B cell (primary cell): ENCODE measurements around the gene G6PD. TPM values are rescaled to one million over a fixed set of nuclear protein-coding genes. Genes with fewer than 3 reads are reported as not detected.

Source experiments
- ATAC-seq: fragments of 200-7000 bp; cut with Tn5 transposase; one replicate; pipeline ENCODE4 v1.10.0; 2021; ENCODE audit warnings: low read depth, mild to moderate bottlenecking, moderate number of reproducible peaks, moderate library complexity
- CTCF ChIA-PET: fragments of 350-600 bp; sonication (Branson Sonifier 250); formaldehyde crosslinking; loops from one replicate; lab custom pipeline; 2021; ENCODE audit warnings: antibody characterized with exemption, inconsistent platforms; lab: Charles Lee
- POLR2A ChIA-PET: fragments of 350-600 bp; sonication (Branson Sonifier 250); formaldehyde crosslinking; loops from one replicate; lab custom pipeline; 2021; ENCODE audit warnings: antibody characterized with exemption; lab: Charles Lee
- DNase-seq: peaks from one replicate; pipeline ENCODE4 v3.0.0; 2013
- H2AFZ ChIP-seq: 2 replicates; pipeline ENCODE4 v1.6.1; 2012; ENCODE audit warnings: mild to moderate bottlenecking, low read depth, low read length; ENCODE audit not compliant: insufficient read depth, poor library complexity, severe bottlenecking
- H3K27ac ChIP-seq, 2 donors: 1 replicate in 1 of 2; 2 replicates in 1 of 2; pipeline ENCODE4 v1.5.1; 2012 to 2013; ENCODE audit warnings: low read length in 2 of 2, mild to moderate bottlenecking in 2 of 2, moderate library complexity in 1 of 2
- H3K27me3 ChIP-seq, 4 experiments: fragments of 200-600 bp in 1 of 4; sonication (generic) in 1 of 4; replicated peaks in 1 of 4; 1 replicate in 2 of 4; 2 replicates in 2 of 4; pipeline versions ENCODE4 v1.6.1 to v1.7.0; 2013 to 2016; ENCODE audit warnings: low read length in 3 of 4, mild to moderate bottlenecking in 2 of 4, mixed read lengths in 1 of 4, moderate library complexity in 1 of 4; ENCODE audit not compliant: insufficient read depth in 4 of 4, control insufficient read depth in 3 of 4; ENCODE audit errors: control extremely low read depth in 1 of 4
- H3K36me3 ChIP-seq, 2 experiments: replicated peaks in 1 of 2; 1 replicate in 1 of 2; 2 replicates in 1 of 2; pipeline versions ENCODE4 v1.6.1 to v1.7.1; 2013; ENCODE audit warnings: low read length in 1 of 2; ENCODE audit not compliant: insufficient read depth in 2 of 2, control insufficient read depth in 1 of 2; ENCODE audit errors: control extremely low read depth in 1 of 2, extremely low read depth in 1 of 2
- H3K4me1 ChIP-seq, 2 donors: fragments of 200-600 bp in 1 of 2; sonication (generic) in 1 of 2; 1 replicate in 1 of 2; 2 replicates in 1 of 2; pipeline versions ENCODE4 v1.5.1 to v1.6.1; 2013 to 2017; ENCODE audit warnings: low read length in 2 of 2; ENCODE audit not compliant: control insufficient read depth in 2 of 2, insufficient read depth in 2 of 2
- H3K4me2 ChIP-seq: replicated peaks from 2 replicates; pipeline ENCODE3; 2012; ENCODE audit warnings: mild to moderate bottlenecking, low read depth, low read length; ENCODE audit not compliant: poor library complexity, severe bottlenecking
- H3K4me3 ChIP-seq, 5 experiments: fragments of 200-600 bp in 1 of 5; sonication (generic) in 1 of 5; 1 replicate in 3 of 5; 2 replicates in 2 of 5; pipeline versions ENCODE4 v1.5.1 to v1.7.0; 2011 to 2016; ENCODE audit warnings: low read length in 4 of 5, mild to moderate bottlenecking in 4 of 5, low read depth in 2 of 5, control low read depth in 1 of 5, moderate library complexity in 1 of 5; ENCODE audit not compliant: insufficient read depth in 1 of 5; ENCODE audit errors: control extremely low read depth in 1 of 5, extremely low read depth in 1 of 5
- H3K79me2 ChIP-seq: fragments of 200-600 bp; sonication (generic); one replicate; pipeline ENCODE4 v1.6.0; 2016; ENCODE audit warnings: low read length; ENCODE audit not compliant: control insufficient read depth, insufficient read depth
- H3K9ac ChIP-seq: fragments of 200-600 bp; sonication (generic); 2 replicates; pipeline ENCODE4 v1.6.1; 2017; ENCODE audit warnings: mild to moderate bottlenecking, low read length, moderate library complexity
- H3K9me3 ChIP-seq, 3 donors: one replicate each; pipeline versions ENCODE4 v1.6.1 to v1.7.1; 2013; ENCODE audit warnings: low read length in 2 of 3; ENCODE audit not compliant: control insufficient read depth in 2 of 3, insufficient read depth in 1 of 3; ENCODE audit errors: control extremely low read depth in 1 of 3
- H4K20me1 ChIP-seq: 2 replicates; pipeline ENCODE4 v1.6.0; 2012; ENCODE audit warnings: mild to moderate bottlenecking, low read length; ENCODE audit not compliant: insufficient read depth, control insufficient read depth, poor library complexity, severe bottlenecking
- H3K27ac Mint-ChIP-seq: one replicate; pipeline ENCODE4 v1.8.0; 2021; ENCODE audit warnings: mixed read lengths
- H3K27me3 Mint-ChIP-seq: one replicate; pipeline ENCODE4 v1.8.0; 2021; ENCODE audit warnings: mixed read lengths
- H3K4me1 Mint-ChIP-seq: one replicate; pipeline ENCODE4 v1.8.0; 2021; ENCODE audit warnings: mixed read lengths
- H3K4me3 Mint-ChIP-seq: one replicate; pipeline ENCODE4 v1.8.0; 2021; ENCODE audit warnings: mixed read lengths
- H3K9me3 Mint-ChIP-seq: one replicate; pipeline ENCODE4 v1.8.0; 2022; ENCODE audit warnings: mixed read lengths; ENCODE audit not compliant: insufficient read depth
- CTCF ChIP-seq: fragments of 200-600 bp; IDR thresholded peaks from one replicate; pipeline ENCODE4 v1.8.0; 2022; ENCODE audit warnings: antibody characterized with exemption, mild to moderate bottlenecking
- EZH2 ChIP-seq: IDR thresholded peaks from 2 replicates; pipeline ENCODE4 v1.6.1; 2012; ENCODE audit warnings: borderline replicate concordance, low read depth, mild to moderate bottlenecking, moderate library complexity, low read length; ENCODE audit not compliant: insufficient read depth, poor library complexity, severe bottlenecking
- WGBS: methylation state at CpG from one replicate; pipeline ENCODE4 v1.1.5; 2013; ENCODE audit warnings: missing lambda C conversion rate; ENCODE audit not compliant: insufficient coverage; 5-methylcytosine and 5-hydroxymethylcytosine counted together
- intact Hi-C: fragments of 100-400 bp; cut with micrococcal nuclease; formaldehyde crosslinking; loops from one replicate; pipeline ENCODE4 v1.10.0; 2022
- polyA plus RNA-seq: library from polyadenylated mRNA; depleted of rRNA; stranded (reverse); fragments of >200 nt; gene quantifications from 2 replicates; pipeline ENCODE4 v1.2.3, GENCODE V29; 2012
- total RNA-seq, 2 donors: library from RNA; stranded (reverse); fragments of 120-200 nt in 1 of 2; gene quantifications; 1 replicate in 1 of 2; 2 replicates in 1 of 2; pipeline versions ENCODE4 v1.2.3 to v1.2.4, GENCODE V29; 2013 to 2022

The G6PD gene
- total and polyA plus RNA-seq, 2 donors (not counting 1 experiment from before 2014, with no cell fraction given), result 61.2 to 64.4 TPM

GRCh38 chrX:154534526-154535322, 11.9 kb downstream of the G6PD start:
- peak; percentile 88 for DNase-seq
- H3K4me1 Mint-ChIP-seq, result peaks cover 5% of the 10 kb centered on the region
- Histone ChIP-seq H3K27ac (peak overlapping the region; percentile 44 to 61), H3K9ac (no peak overlapping the region), H3K79me2 (peaks cover 9% of the 10 kb centered on the region), H3K9me3 (no peaks in the 10 kb centered on the region), H3K36me3 (peaks cover 0 to 18% of the 10 kb centered on the region in 2 experiments), H3K4me3 (no peak overlapping the region), H3K4me2 (peak overlapping the region; percentile 55), H4K20me1 (no peaks in the 10 kb centered on the region), H3K4me1 (peaks cover 4 to 8% of the 10 kb centered on the region in 2 donors), H2AFZ (no peak overlapping the region), H3K27me3 (no peaks in the 10 kb centered on the region)
- H3K9me3 Mint-ChIP-seq, result no peaks in the 10 kb centered on the region
- 37% methylated on average over 26 of the region's 34 CpGs for WGBS
- intact Hi-C loops, result loop anchor here (1.0 kb wide), 1 partner anchor 160 kb away; the partner anchor contains the start of gene FLNA
- H3K4me3 Mint-ChIP-seq, result no peak overlapping the region
- peak; percentile 99 for ATAC-seq
- H3K27ac Mint-ChIP-seq, result peak overlapping the region; percentile 74
- CTCF ChIA-PET, result interaction anchor here (0.8 to 5.7 kb wide), 4 partner anchors 9 to 587 kb away, joined by 3 to 45 read pairs (median 10); partner anchors contain the start of genes FLNA and RPL10
- POLR2A ChIA-PET, result interaction anchor here (0.9 to 3.0 kb wide), 3 partner anchors 76 to 160 kb away, joined by 3 to 11 read pairs (median 3); partner anchors contain the start of gene RPL10
- TF ChIP-seq EZH2, result no peak
- TF ChIP-seq CTCF, result peak; percentile 86
- H3K27me3 Mint-ChIP-seq, result no peaks in the 10 kb centered on the region

GRCh38 chrX:154532690-154533089, 14.0 kb downstream of the G6PD start:
- peaks cover 9% of the 10 kb centered on the region for H3K79me2 ChIP-seq
- TF ChIP-seq EZH2 (no peak), CTCF (no peak)
- intact Hi-C loops, result no loop called here
- H3K27ac ChIP-seq, result no peak overlapping the region
- no peaks in the 10 kb centered on the region for H4K20me1 ChIP-seq
- DNase-seq, result no peak
- peaks cover 0 to 18% of the 10 kb centered on the region in 2 experiments for H3K36me3 ChIP-seq
- H3K27me3 ChIP-seq, result no peaks in the 10 kb centered on the region
- no peak overlapping the region for H3K9ac ChIP-seq
- no peak overlapping the region for H2AFZ ChIP-seq
- H3K4me3 ChIP-seq, result no peak overlapping the region
- Mint-ChIP-seq H3K27ac (peak overlapping the region; percentile 15), H3K4me3 (no peak overlapping the region), H3K4me1 (peaks cover 5% of the 10 kb centered on the region), H3K27me3 (no peaks in the 10 kb centered on the region), H3K9me3 (no peaks in the 10 kb centered on the region)
- no peaks in the 10 kb centered on the region for H3K9me3 ChIP-seq
- H3K4me1 ChIP-seq, result peaks cover 4 to 10% of the 10 kb centered on the region in 2 donors
- ChIA-PET CTCF (interaction anchor here (0.7 to 5.7 kb wide), 4 partner anchors 14 to 519 kb away, joined by 3 to 45 read pairs (median 10); partner anchors contain the start of genes FLNA and RPL10), POLR2A (interaction anchor here (3.0 kb wide), 1 partner anchor 134 kb away, joined by 11 read pairs; the partner anchor contains the start of gene RPL10)
- ATAC-seq, result no peak
- WGBS, result 97% methylated on average over 21 of the region's 23 CpGs
- no peak overlapping the region for H3K4me2 ChIP-seq
